NCI-H2227 (cell line): ENCODE results near the gene RSF1.

Experiments used
- DNase-seq: peaks from one replicate; lab custom pipeline; 2025; ENCODE audit not compliant: unreplicated experiment; lab: John Stamatoyannopoulos, UW

Gene RSF1

GRCh38 chr11:77750394-77751156 is 69.9 kb downstream of the RSF1 start:
- no peak for DNase-seq

- DNase-seq = no peak
Observed at GRCh38 chr11:77749232-77749631, 71.3 kb downstream of the RSF1 start.

GRCh38 chr11:77748266-77748665 is 72.3 kb downstream of the RSF1 start:
- no peak for DNase-seq

GRCh38 chr11:77747381-77747969 is 73.0 kb downstream of the RSF1 start:
- no peak for DNase-seq

- no peak for DNase-seq
Observed at GRCh38 chr11:77736473-77736872, 84.0 kb downstream of the RSF1 start.

GRCh38 chr11:77734890-77735289 is 85.6 kb downstream of the RSF1 start:
- DNase-seq = no peak

GRCh38 chr11:77732143-77732542 is 88.4 kb downstream of the RSF1 start:
- no peak for DNase-seq

- DNase-seq = no peak
Observed at GRCh38 chr11:77730789-77731188, 89.7 kb downstream of the RSF1 start.

GRCh38 chr11:77729063-77729462 is 91.5 kb downstream of the RSF1 start:
- no peak for DNase-seq

GRCh38 chr11:77728203-77728786 is 92.2 kb downstream of the RSF1 start:
- DNase-seq = no peak

GRCh38 chr11:77726524-77726923 is 94.0 kb downstream of the RSF1 start:
- DNase-seq = no peak

- DNase-seq = no peak
Observed at GRCh38 chr11:77725433-77725832, 95.1 kb downstream of the RSF1 start.

- DNase-seq = no peak
Observed at GRCh38 chr11:77724636-77725035, 95.9 kb downstream of the RSF1 start.

- no peak for DNase-seq
Observed at GRCh38 chr11:77723024-77723423, 97.5 kb downstream of the RSF1 start.

GRCh38 chr11:77710358-77710757 is 110.2 kb downstream of the RSF1 start:
- no peak for DNase-seq

GRCh38 chr11:77705876-77706579 is 114.5 kb downstream of the RSF1 start:
- no peak for DNase-seq

- DNase-seq = no peak
Observed at GRCh38 chr11:77705195-77705875, 115.2 kb downstream of the RSF1 start.

GRCh38 chr11:77704029-77704428 is 116.5 kb downstream of the RSF1 start:
- DNase-seq = no peak

- no peak for DNase-seq
Observed at GRCh38 chr11:77699425-77699824, 121.1 kb downstream of the RSF1 start.

- DNase-seq = no peak
Observed at GRCh38 chr11:77698896-77699295, 121.6 kb downstream of the RSF1 start.

GRCh38 chr11:77697865-77698264 is 122.7 kb downstream of the RSF1 start:
- DNase-seq = no peak
